DND-41 (cell line): Measurements from ENCODE around the gene LILRB5.
"Not testable (repeated sequence)": the region's sequence is repeated elsewhere in the genome, so short reads cannot be mapped to it uniquely, and the experiment has no call there.

Experiments used
- ATAC-seq: fragments of 200-7000 bp; cut with Tn5 transposase; 3 replicates; pipeline ENCODE4 v1.9.1; 2021; ENCODE audit warnings: low read depth; ENCODE audit not compliant: insufficient read depth
- DNase-seq: peaks from one replicate; pipeline ENCODE4 v3.0.0-alpha.2; 2020
- H2AFZ ChIP-seq: 2 replicates; pipeline ENCODE4 v1.6.0; 2012; ENCODE audit warnings: low read depth, low read length
- H3K27ac ChIP-seq: 2 replicates; pipeline ENCODE4 v1.5.1; 2012; ENCODE audit warnings: low read length, inconsistent platforms
- H3K27me3 ChIP-seq: fragments of 200-600 bp; sonication (generic); 2 replicates; pipeline ENCODE4 v1.6.0; 2012; ENCODE audit warnings: low read length, mild to moderate bottlenecking, inconsistent platforms; ENCODE audit not compliant: insufficient read depth, poor library complexity
- H3K36me3 ChIP-seq: 2 replicates; pipeline ENCODE4 v1.5.1; 2012; ENCODE audit warnings: low read length, inconsistent platforms; ENCODE audit not compliant: insufficient read depth
- H3K4me1 ChIP-seq: 2 replicates; pipeline ENCODE4 v1.5.1; 2012; ENCODE audit warnings: mild to moderate bottlenecking, low read length; ENCODE audit not compliant: insufficient read depth
- H3K4me2 ChIP-seq: 2 replicates; pipeline ENCODE4 v1.6.0; 2012; ENCODE audit warnings: mild to moderate bottlenecking, moderate library complexity, low read length, inconsistent platforms; ENCODE audit not compliant: insufficient read depth
- H3K4me3 ChIP-seq, 2 experiments: fragments of 200-600 bp in 1 of 2; shearing (Covaris generic) in 1 of 2; 2 replicates each; pipeline ENCODE4 v1.5.1; 2012 to 2016; ENCODE audit warnings: inconsistent platforms in 2 of 2, low read length in 2 of 2, mild to moderate bottlenecking in 2 of 2, low read depth in 1 of 2, moderate library complexity in 1 of 2
- H3K79me2 ChIP-seq: 2 replicates; pipeline ENCODE4 v1.6.0; 2012; ENCODE audit warnings: low read length, inconsistent platforms; ENCODE audit not compliant: insufficient read depth
- H3K9ac ChIP-seq: 2 replicates; pipeline ENCODE4 v1.6.0; 2012; ENCODE audit warnings: low read depth, mild to moderate bottlenecking, inconsistent platforms, low read length, moderate library complexity
- H3K9me3 ChIP-seq: 2 replicates; pipeline ENCODE4 v1.5.1; 2012; ENCODE audit warnings: low read length, moderate library complexity, mild to moderate bottlenecking, inconsistent platforms; ENCODE audit not compliant: insufficient read depth, severe bottlenecking
- H4K20me1 ChIP-seq: 2 replicates; pipeline ENCODE4 v1.6.0; 2012; ENCODE audit warnings: low read length; ENCODE audit not compliant: insufficient read depth
- CTCF ChIP-seq: IDR thresholded peaks from 2 replicates; pipeline ENCODE4 v1.5.1; 2012; ENCODE audit warnings: borderline replicate concordance, low read length, moderate library complexity, mild to moderate bottlenecking; ENCODE audit not compliant: poor library complexity, severe bottlenecking; ENCODE audit errors: extremely low read depth
- EZH2 ChIP-seq: IDR thresholded peaks from 3 replicates; pipeline ENCODE4 v1.6.1; 2012; ENCODE audit warnings: borderline replicate concordance, low read depth, mild to moderate bottlenecking, moderate library complexity, low read length, inconsistent platforms; ENCODE audit not compliant: severe bottlenecking

Gene LILRB5

GRCh38 chr19:54216869-54217268, 40.2 kb downstream of the LILRB5 start:
- no peak overlapping the region for H2AFZ ChIP-seq
- H3K36me3 ChIP-seq = peaks cover 8% of the 10 kb centered on the region; the same call in 1 of the 2 replicates
- H3K4me2 ChIP-seq = no peak overlapping the region
- DNase-seq (no peak), ATAC-seq (no peak)
- peaks cover 3% of the 10 kb centered on the region; the same call in 1 of the 2 replicates for H4K20me1 ChIP-seq
- no peaks in the 10 kb centered on the region for H3K79me2 ChIP-seq
- no peaks in the 10 kb centered on the region for H3K27me3 ChIP-seq
- H3K4me3 ChIP-seq = no peak overlapping the region
- no peaks in the 10 kb centered on the region for H3K9me3 ChIP-seq
- H3K9ac ChIP-seq = no peak overlapping the region
- no peaks in the 10 kb centered on the region for H3K4me1 ChIP-seq
- H3K27ac ChIP-seq = no peak overlapping the region
- no peak for TF ChIP-seq CTCF
- no peak for TF ChIP-seq EZH2

GRCh38 chr19:54214734-54215133, 42.3 kb downstream of the LILRB5 start:
- not testable (repeated sequence) for H3K9me3 ChIP-seq, H3K9ac ChIP-seq, ATAC-seq, H2AFZ ChIP-seq, H3K4me1 ChIP-seq, H3K4me3 ChIP-seq, H3K27me3 ChIP-seq, DNase-seq, H3K79me2 ChIP-seq, H3K4me2 ChIP-seq, H3K27ac ChIP-seq
- Histone ChIP-seq H3K36me3 (peaks cover 20% of the 10 kb centered on the region; the same call in 1 of the 2 replicates), H4K20me1 (peaks cover 17% of the 10 kb centered on the region; the same call in 1 of the 2 replicates)

GRCh38 chr19:54214217-54214616, 42.9 kb downstream of the LILRB5 start:
- not testable (repeated sequence) for ATAC-seq, H3K79me2 ChIP-seq, H3K27me3 ChIP-seq, H3K4me3 ChIP-seq, H3K9ac ChIP-seq, H2AFZ ChIP-seq, H3K4me1 ChIP-seq, H3K4me2 ChIP-seq, H3K27ac ChIP-seq, H3K9me3 ChIP-seq, DNase-seq
- peaks cover 24% of the 10 kb centered on the region for H3K36me3 ChIP-seq
- peaks cover 23% of the 10 kb centered on the region for H4K20me1 ChIP-seq

- Histone ChIP-seq H3K4me1 (peaks cover 8% of the 10 kb centered on the region), H3K27me3 (no peaks in the 10 kb centered on the region), H4K20me1 (peaks cover 52% of the 10 kb centered on the region), H3K9ac (no peak overlapping the region), H3K36me3 (peaks cover 46% of the 10 kb centered on the region), H3K79me2 (peaks cover 31% of the 10 kb centered on the region), H3K9me3 (no peaks in the 10 kb centered on the region), H3K4me2 (no peak overlapping the region), H3K27ac (no peak overlapping the region), H3K4me3 (no peak overlapping the region), H2AFZ (no peak overlapping the region)
- no peak for ATAC-seq
- TF ChIP-seq EZH2 = no peak
- TF ChIP-seq CTCF = no peak
- DNase-seq = no peak
Measured at GRCh38 chr19:54211235-54211634, 45.8 kb downstream of the LILRB5 start.
